Tibial nerve (tissue), 4 donors: ENCODE measurements around the gene CDC42SE2. TPM values are rescaled to one million over a fixed set of nuclear protein-coding genes. Genes with fewer than 3 reads are reported as not detected.
"Not testable (repeated sequence)": the region's sequence is repeated elsewhere in the genome, so short reads cannot be mapped to it uniquely, and the experiment has no call there.

Source experiments
- DNase-seq, 2 donors: peaks; one replicate each; pipeline ENCODE4 v3.0.0-alpha.2; 2019; ENCODE audit warnings: low spot score in 2 of 2
- H3K27ac ChIP-seq, 4 donors: fragments of 200-600 bp; sonication (generic) in 3 of 4; one replicate each; pipeline ENCODE4 v1.5.1; 2017 to 2019; ENCODE audit warnings: mild to moderate bottlenecking in 1 of 4
- H3K27me3 ChIP-seq, 2 donors: fragments of 200-600 bp; sonication (generic) in 1 of 2; one replicate each; pipeline versions ENCODE4 v1.5.1 to v1.6.0; 2017 to 2019
- H3K36me3 ChIP-seq, 3 donors: fragments of 200-600 bp; sonication (generic); one replicate each; pipeline ENCODE4 v1.5.1; 2018 to 2019
- H3K4me1 ChIP-seq, 4 donors: fragments of 200-600 bp; sonication (generic) in 3 of 4; one replicate each; pipeline ENCODE4 v1.5.1; 2017 to 2019
- H3K4me3 ChIP-seq, 4 donors: fragments of 200-600 bp; sonication (generic) in 3 of 4; one replicate each; pipeline ENCODE4 v1.5.1; 2017 to 2019; ENCODE audit warnings: mild to moderate bottlenecking in 1 of 4, moderate library complexity in 1 of 4
- H3K9me3 ChIP-seq, 4 donors: fragments of 200-600 bp; sonication (generic) in 3 of 4; one replicate each; pipeline ENCODE4 v1.5.1; 2017 to 2019
- EP300 ChIP-seq, 2 donors: sonication (generic); formaldehyde crosslinking; IDR thresholded peaks; one replicate each; pipeline ENCODE4 v1.6.1; 2017; ENCODE audit warnings: antibody characterized with exemption in 2 of 2, mild to moderate bottlenecking in 1 of 2
- POLR2A ChIP-seq, 2 donors: fragments of 450-650 bp; IDR thresholded peaks; one replicate each; pipeline ENCODE4 v1.6.1; 2017; ENCODE audit warnings: antibody characterized with exemption in 2 of 2, mild to moderate bottlenecking in 2 of 2, moderate library complexity in 2 of 2
- WGBS, 2 donors: methylation state at CpG; one replicate each; pipeline ENCODE4 v1.1.5; 2018; 5-methylcytosine and 5-hydroxymethylcytosine counted together
- total RNA-seq, 4 donors: library from RNA; depleted of rRNA; stranded (reverse); fragments of >200 nt; gene quantifications; one replicate each; pipeline ENCODE4 v1.1.0, GENCODE V29; 2016
- TF ChIP-seq, protein P1 (sequence below), 5 experiments: fragments of 200-600 bp in 3 of 5; fragments of 450-650 bp in 2 of 5; sonication (generic) in 3 of 5; IDR thresholded peaks; one replicate each; pipeline ENCODE4 v1.5.1; 2016 to 2019; ENCODE audit warnings: antibody characterized with exemption in 5 of 5, mild to moderate bottlenecking in 3 of 5, moderate library complexity in 2 of 5

The CDC42SE2 gene
- total RNA-seq, 4 donors from 2014 or later = 23.1 to 31.8 (median 28.0) TPM

DNA sequence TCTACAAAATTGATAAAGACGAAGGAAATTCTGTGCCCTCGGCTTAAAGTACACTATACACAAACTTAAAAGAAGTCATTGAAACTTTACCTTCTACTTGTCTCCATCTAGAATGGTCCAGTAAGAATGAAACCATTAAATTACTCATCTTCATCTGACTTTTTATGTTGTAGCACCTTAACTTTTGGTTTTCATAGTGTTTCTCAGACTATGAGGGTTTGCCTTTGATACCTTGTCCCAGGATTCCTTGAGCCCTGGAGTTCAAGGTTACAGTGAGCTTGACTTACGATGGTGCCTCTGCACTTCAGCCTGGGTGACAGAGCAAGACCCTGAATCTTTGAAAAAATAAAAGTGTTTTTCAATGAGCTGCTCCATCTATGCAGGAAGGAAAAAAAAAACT lies 132.2 kb downstream of the CDC42SE2 start:
- no peak overlapping the region for H3K4me3 ChIP-seq
- no peak for DNase-seq
- no peaks in the 10 kb centered on the region for H3K9me3 ChIP-seq
- peaks cover 0 to 7% (median 0%) of the 10 kb centered on the region in 4 donors for H3K4me1 ChIP-seq
- no peak overlapping the region for H3K27ac ChIP-seq
- no peaks in the 10 kb centered on the region for H3K27me3 ChIP-seq
- H3K36me3 ChIP-seq = peaks cover 0 to 87% (median 0%) of the 10 kb centered on the region in 3 donors
- WGBS, 2 donors = 95 to 96% methylated on average over 3 of the region's 3 CpGs
- TF ChIP-seq EP300 (IDR thresholded peaks at IDR 0.05) = no peak
- TF ChIP-seq POLR2A (IDR thresholded peaks at IDR 0.05) = no peak
- TF ChIP-seq, protein P1, sequence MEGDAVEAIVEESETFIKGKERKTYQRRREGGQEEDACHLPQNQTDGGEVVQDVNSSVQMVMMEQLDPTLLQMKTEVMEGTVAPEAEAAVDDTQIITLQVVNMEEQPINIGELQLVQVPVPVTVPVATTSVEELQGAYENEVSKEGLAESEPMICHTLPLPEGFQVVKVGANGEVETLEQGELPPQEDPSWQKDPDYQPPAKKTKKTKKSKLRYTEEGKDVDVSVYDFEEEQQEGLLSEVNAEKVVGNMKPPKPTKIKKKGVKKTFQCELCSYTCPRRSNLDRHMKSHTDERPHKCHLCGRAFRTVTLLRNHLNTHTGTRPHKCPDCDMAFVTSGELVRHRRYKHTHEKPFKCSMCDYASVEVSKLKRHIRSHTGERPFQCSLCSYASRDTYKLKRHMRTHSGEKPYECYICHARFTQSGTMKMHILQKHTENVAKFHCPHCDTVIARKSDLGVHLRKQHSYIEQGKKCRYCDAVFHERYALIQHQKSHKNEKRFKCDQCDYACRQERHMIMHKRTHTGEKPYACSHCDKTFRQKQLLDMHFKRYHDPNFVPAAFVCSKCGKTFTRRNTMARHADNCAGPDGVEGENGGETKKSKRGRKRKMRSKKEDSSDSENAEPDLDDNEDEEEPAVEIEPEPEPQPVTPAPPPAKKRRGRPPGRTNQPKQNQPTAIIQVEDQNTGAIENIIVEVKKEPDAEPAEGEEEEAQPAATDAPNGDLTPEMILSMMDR (IDR thresholded peaks at IDR 0.05) = no peak

DNA sequence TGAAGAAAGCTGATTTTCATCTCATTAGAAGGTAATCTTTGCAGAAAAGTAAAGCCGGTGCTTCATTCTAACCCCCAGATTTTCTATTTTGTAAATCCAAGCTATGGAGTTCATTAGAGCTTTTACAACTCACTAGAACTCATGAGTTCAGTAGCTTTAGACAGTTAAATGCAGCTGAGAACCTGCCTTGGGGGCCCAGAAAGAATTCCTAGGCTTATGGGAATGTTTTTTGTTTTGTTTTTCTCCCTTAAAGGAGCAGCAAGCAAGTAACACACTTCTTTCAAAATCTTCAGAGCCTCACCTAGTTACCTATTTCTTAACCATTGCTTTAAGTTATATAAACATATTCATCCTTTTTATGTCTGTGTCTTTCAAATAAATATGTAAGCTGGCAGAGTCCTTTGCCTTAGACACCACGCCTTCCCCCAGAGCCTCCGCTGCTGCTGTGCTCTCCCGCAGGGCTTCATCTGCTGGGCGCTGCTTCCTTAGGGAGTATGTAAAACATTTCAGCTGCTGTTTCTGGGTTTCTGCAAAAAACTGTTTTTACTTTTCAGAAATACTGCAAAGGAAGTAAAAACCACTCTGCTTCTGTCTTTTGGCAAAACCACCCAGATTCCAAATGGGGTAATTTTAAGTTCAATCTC lies 132.9 kb downstream of the CDC42SE2 start:
- 69 to 81% methylated on average over 5 of the region's 5 CpGs for WGBS, 2 donors
- H3K27me3 ChIP-seq = no peaks in the 10 kb centered on the region
- no peak overlapping the region for H3K27ac ChIP-seq
- no peak for TF ChIP-seq EP300 (IDR thresholded peaks at IDR 0.05)
- TF ChIP-seq, protein P1 (IDR thresholded peaks at IDR 0.05) = no peak
- no peak for TF ChIP-seq POLR2A (IDR thresholded peaks at IDR 0.05)
- no peak overlapping the region for H3K4me3 ChIP-seq
- peaks cover 0 to 7% (median 0%) of the 10 kb centered on the region in 4 donors for H3K9me3 ChIP-seq
- DNase-seq = no peak
- peaks cover 0 to 87% (median 0%) of the 10 kb centered on the region in 3 donors for H3K36me3 ChIP-seq
- peaks cover 0 to 7% (median 0%) of the 10 kb centered on the region in 4 donors for H3K4me1 ChIP-seq

- not testable (repeated sequence) for DNase-seq, H3K4me3 ChIP-seq, H3K27ac ChIP-seq, H3K27me3 ChIP-seq, H3K4me1 ChIP-seq
- peaks cover 0 to 93% (median 0%) of the 10 kb centered on the region in 3 donors for H3K36me3 ChIP-seq
- 97 to 98% methylated on average over 6 of the region's 6 CpGs for WGBS, 2 donors
- peaks cover 0 to 22% (median 8%) of the 10 kb centered on the region in 4 donors for H3K9me3 ChIP-seq
These were observed 135.2 kb downstream of the CDC42SE2 start for GRCh38 chr5:131399007-131399406.

DNA sequence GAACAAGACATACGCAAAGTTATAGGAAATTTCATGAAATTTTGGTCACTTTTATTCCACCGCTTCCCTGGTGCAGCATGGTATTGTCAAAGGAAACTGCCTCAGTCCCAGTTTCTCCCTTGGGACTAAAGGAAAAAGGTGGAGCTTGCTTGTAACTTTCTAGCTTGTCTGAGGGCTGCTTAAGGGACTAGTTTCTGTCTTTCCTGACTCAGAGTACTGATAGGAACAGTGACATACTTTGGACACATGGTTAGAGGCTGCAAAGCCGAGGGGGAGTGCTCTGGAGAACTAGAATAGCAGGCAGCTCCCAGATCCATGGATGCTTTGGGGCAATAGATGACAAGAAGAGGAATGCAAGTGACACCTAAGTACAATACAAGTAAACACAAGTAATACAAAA lies 136.7 kb downstream of the CDC42SE2 start:
- no peak for TF ChIP-seq POLR2A (IDR thresholded peaks at IDR 0.05)
- no peak for TF ChIP-seq EP300 (IDR thresholded peaks at IDR 0.05)
- TF ChIP-seq, protein P1 (IDR thresholded peaks at IDR 0.05) = no peak
- no peak for DNase-seq
- no peak overlapping the region for H3K4me3 ChIP-seq
- peaks cover 0 to 94% (median 0%) of the 10 kb centered on the region in 3 donors for H3K36me3 ChIP-seq
- no peaks in the 10 kb centered on the region for H3K27me3 ChIP-seq
- H3K27ac ChIP-seq = no peak overlapping the region
- H3K9me3 ChIP-seq = peaks cover 0 to 22% (median 8%) of the 10 kb centered on the region in 4 donors
- H3K4me1 ChIP-seq = no peaks in the 10 kb centered on the region
- 93 to 95% methylated on average over 3 of the region's 3 CpGs for WGBS, 2 donors

GRCh38 chr5:131405674-131406073 lies 141.8 kb downstream of the CDC42SE2 start:
- WGBS, 2 donors = 84 to 97% methylated on average over 2 of the region's 2 CpGs
- H3K9me3 ChIP-seq = peaks cover 0 to 22% (median 8%) of the 10 kb centered on the region in 4 donors
- H3K4me3 ChIP-seq = no peak overlapping the region
- no peak overlapping the region for H3K27ac ChIP-seq
- H3K36me3 ChIP-seq = peaks cover 0 to 92% (median 0%) of the 10 kb centered on the region in 3 donors
- H3K27me3 ChIP-seq = no peaks in the 10 kb centered on the region
- DNase-seq = no peak
- TF ChIP-seq, protein P1 (IDR thresholded peaks at IDR 0.05) = no peak
- TF ChIP-seq EP300 (IDR thresholded peaks at IDR 0.05) = no peak
- no peak for TF ChIP-seq POLR2A (IDR thresholded peaks at IDR 0.05)
- no peaks in the 10 kb centered on the region for H3K4me1 ChIP-seq
